NCI-H82 (cell line): Measurements from ENCODE around the gene MBOAT1.
"Not testable (repeated sequence)": the region's sequence is repeated elsewhere in the genome, so short reads cannot be mapped to it uniquely, and the experiment has no call there.

ENCODE experiments used
- DNase-seq: peaks from one replicate; lab custom pipeline; 2025; lab: John Stamatoyannopoulos, UW

Gene MBOAT1

DNA sequence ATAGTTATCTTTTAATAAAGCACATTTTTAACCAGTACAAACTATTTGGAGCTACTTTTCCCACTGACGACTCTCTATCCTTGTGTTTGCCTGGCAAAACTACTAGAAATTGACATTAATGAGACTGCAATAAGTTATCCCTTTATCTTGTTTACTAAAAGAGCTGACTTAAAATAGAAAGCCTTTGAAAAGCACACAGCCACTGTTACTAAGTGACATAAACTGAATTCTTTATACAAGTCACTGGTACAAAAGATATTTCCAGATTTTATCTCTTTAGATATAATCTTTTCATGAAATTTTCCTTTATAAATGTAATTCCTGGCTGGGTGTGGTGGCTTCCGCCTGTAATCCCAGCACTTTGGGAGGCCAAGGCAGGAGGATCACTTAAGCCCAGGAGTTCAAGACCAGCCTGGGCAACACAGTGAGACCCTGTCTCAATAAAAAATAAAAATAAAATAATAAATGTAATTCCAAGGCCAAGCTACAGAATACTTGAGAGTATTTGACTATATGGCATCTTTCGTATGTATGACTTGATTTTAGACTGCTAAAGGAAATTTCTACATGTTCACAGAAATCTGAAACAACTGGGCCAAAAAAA lies 9.5 kb downstream of the MBOAT1 start:
- no peak for DNase-seq

DNA sequence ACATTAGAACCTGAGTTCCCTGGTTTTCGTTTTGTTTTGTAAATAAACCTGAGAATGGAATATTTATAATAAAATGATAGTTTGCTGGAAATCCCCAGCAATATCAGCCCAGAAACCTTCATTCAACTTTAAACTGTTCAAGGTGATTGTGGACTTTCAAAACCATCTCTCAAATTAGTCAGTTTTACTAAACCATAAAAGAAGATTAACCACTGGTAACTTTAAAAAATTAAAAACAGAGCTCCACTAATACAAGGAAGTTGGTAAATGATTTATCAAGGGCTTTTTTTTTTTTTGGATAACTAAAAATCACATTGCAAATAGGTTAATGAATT lies 10.0 kb downstream of the MBOAT1 start:
- no peak for DNase-seq

DNA sequence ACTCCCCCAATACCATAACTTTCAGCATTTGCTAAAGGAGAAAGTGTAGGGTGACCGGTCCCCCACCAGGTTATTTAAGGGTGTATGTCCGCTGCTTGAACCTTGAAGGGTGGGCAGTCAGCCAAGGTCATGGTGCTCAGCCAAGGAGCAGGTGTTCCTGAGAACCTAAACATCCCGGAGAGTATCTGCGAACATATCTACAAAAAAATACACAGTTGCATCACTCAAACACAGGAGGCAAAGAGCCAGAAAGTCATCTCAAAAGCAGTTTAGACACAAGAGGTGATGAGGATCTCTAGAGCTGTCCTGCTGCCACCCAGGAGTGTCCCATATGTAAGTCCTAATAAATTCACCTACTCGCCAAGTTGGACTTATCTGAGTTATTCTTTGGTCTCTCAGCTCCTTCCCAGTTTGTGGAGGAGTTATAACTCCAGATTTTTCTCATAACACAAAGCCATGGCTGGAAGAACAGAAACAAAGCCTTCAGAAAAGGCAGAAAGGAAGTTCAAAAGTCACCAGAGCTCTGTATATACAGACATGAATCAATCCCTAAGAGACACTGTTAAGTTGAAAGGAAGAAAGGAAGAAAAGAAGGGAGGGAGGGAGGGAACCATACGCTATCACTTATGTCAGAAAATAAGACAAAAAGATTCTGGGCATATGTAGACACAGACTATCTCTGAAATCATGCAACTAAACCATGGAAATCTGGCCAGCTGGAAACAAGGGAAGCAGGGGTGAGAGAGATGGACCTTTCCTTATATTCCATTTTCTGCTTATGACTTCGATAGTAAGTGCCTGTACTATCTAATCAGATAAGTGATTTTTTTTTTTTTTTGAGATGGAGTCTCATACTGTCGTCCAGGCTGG lies 11.3 kb downstream of the MBOAT1 start:
- no peak for DNase-seq

DNA sequence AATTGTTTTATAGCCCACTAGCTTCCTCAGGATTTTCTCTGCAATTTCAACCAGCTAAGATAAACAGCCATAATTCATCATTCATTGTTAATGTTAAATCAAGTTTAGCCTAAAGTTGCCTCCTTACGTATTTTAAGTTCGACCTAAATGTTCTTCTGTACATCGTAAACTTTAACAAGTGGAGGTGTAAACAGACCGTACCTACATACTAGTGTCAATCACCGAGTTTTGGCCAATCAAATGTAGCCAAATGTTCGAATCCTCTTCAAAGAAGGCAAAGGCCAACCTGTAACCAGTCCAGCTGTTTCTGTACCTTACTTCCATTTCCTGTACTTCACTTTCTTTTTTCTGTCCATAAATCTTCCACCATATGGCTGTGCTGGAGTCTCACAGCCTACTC lies 13.5 kb downstream of the MBOAT1 start:
- no peak for DNase-seq

DNA sequence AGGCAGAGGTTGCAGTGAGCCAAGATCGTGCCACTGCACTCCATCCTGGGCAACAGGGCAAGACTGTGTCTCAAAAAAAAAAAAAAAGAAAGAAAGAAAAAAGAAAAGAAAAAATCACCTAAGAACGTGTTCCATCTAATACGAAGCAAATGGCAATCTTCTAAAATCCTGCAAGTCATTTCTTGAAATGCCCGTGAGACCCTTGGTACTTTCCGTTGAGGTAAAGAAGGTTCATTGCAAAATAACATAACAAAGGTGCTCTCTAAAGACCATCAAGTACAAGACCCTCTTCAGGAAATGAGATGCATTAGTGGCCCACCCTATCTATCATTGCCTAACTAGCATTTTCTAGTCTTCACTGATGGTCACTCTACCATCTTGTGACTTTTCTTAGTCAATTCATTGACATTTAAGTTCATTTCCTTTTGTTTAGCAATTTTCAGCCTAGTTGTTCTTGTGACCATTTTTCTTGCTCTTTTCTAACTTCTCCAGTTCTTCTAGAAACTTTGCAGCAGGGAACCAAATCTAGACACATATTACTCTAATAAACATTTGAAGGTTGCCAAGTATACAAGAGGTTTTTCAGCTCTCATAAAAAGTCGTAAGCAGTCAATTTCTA lies 14.0 kb downstream of the MBOAT1 start:
- DNase-seq: no peak

DNA sequence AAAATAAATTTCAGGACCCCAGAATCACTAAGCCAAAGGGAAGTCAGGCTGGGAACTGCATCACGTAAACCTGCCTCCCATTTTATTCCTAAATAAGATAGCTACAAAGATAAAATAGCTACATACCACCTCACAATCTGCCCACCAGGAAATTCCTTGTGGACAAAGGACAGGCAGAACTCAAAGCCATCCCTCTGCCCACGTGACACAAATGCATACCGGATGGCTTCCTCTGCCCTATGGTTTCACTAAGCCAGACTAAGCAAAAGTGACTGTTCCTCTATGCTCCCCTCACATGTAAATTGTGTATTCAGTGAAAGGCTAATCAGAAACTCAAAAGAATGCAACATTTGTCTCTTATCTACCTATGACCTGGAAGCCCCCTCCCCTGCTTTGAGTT lies 15.0 kb downstream of the MBOAT1 start:
- peak; percentile 57 for DNase-seq

DNA sequence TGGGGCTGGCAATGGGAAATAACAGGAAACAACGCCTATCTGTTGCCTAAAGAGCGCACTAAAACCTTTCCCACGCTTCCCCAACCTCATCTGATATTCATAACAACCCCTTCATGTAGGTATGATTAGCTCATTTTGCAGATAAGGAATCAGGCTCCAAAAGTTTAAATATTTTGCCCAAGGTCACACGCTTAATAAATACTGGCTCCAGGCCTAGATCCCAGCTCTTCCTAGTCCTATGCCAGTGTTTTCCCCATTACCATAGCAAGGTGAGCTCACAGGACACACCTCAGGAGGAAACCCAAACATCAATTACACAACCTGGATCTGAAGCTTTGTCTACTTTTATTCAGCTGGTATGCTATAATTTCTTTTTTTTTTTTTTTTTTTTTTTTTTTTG lies 19.6 kb downstream of the MBOAT1 start:
- DNase-seq: no peak

DNA sequence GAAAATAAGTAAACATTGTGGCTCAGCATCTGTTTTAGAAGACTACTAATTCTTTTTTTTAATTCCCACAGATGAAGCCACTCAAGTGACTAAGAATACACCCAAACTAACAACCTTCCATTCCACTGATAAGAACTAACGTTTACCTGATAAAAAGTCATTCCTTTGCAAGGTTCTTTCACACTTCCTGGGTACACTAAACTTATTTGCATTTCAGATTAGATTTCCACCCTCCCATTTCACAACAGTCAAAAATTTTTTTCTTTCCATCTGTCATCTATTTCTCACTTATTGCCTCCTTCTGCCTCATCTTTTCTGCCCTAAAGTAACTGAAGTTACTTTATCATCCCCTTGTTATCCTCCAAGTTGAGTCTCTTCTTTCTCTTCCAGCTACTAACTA lies 20.3 kb downstream of the MBOAT1 start:
- DNase-seq: no peak

DNA sequence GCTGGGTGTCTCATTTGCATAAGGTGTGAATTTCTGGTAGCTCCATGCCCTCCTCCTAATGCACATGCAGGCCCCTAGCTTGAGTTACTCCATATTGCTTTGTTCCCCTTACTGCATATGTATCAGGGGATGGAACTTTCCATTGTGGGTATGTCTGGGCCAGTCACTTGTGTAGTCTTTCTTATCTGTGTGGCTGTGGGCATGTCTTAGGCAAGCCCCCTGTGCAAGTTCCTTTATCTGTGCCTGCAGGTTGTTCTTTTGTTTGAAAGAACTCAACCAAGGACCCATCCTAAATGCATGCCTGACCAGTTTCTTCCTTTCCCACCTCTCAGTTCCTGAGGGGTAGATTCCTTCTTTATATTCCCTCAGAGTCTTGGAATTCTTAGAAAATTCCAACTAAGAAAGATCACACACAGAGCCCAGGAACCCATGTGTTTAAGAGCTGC lies 23.6 kb downstream of the MBOAT1 start:
- no peak for DNase-seq

DNA sequence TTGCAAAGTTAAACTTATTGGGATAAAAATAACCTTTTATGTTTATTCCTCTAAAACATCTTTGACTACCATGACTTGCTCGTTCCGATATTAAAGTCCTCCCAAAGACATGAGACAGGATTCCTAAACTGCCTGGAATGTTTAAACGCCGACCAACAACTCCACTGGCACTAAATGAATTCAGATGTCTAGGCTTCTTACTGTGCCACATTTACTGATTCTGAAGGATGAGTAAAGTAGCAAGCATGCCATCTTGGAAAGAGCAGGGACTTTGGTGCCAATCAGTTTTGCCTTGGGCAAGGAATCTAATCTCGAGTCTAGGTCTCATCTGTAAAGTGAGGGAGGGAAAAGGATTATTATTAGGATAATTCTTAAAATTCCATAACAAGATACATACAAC lies 25.3 kb downstream of the MBOAT1 start:
- DNase-seq: no peak

DNA sequence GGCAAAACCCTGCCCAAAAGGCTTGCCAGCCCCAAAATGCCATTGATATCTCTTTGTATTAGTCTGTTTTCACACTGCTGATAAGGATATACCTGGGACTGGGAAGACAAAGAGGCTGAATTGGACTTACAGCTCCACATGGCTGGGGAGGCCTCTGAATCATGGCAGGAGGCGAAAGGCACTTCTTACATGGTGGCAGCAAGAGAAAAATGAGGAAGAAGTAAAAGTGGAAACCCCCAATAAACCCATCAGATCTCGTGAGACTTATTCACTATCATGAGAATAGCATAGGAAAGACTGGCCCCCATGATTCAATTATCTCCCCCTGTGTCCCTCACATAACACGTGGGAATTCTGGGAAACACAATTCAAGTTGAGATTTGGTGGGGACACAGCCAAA lies 28.6 kb downstream of the MBOAT1 start:
- DNase-seq: no peak

DNA sequence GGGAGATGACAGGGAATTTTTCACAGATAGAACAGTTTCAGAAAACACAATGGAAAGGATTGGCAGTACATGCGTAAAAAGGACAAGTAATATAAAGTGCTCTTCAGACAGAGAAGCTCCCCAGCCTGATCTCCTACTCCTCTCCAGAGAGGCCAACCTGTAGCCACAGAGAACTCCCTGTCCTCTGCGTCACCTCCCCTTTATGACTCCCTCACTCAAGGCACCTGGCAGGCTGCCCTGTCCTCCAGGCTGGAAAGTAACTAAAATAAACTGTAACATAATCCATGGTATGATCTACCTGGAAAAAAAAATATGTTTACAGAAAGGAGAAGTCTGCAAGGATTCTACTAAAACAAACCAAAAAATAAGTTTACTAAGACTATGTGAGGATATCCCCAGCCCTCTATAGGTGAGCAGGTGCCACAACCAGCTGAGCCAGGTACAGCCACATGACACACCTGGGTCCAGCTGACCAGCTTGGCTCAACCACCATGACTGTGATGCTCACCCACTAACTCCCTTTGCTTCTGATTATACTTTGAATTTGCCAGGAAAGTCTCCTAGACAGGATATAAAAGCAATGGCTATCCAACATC lies 29.2 kb downstream of the MBOAT1 start:
- DNase-seq: no peak

DNA sequence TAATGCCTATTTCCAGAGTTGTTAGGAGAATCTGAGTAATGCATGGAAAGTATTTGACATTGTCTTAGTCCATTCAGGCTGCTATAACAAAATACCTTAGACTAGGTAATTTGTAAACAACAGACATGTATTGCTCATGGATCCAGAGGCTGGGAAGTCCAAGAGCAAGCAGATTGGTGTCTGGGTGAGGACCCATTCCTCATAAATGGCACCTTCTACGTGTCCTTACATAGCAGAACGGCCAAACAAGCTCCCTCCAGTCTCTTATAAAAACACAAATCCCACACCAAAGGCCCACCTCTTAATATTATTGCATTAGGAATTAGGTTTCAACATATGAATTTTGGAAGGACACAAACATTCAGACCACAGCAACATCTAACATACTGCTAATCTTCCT lies 30.2 kb downstream of the MBOAT1 start:
- no peak for DNase-seq

DNA sequence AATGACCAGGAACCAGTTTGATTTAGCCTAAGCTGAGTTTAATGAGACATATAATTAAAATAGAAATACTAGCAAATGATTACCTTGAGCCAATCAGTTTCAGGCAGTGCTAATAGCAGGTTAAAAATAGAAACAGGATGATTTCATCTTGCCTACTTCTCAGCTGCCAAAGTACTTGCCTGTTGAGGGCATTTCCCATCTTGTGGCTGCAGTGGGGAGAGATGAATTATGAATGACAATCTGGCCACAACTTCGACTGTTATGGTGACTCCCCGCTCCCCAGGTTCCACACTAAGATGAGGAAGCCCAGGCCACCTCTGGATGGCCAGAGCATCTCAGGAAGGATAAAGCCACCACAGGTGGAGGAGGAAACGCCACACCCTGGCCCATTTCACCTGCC lies 31.3 kb downstream of the MBOAT1 start:
- no peak for DNase-seq

DNA sequence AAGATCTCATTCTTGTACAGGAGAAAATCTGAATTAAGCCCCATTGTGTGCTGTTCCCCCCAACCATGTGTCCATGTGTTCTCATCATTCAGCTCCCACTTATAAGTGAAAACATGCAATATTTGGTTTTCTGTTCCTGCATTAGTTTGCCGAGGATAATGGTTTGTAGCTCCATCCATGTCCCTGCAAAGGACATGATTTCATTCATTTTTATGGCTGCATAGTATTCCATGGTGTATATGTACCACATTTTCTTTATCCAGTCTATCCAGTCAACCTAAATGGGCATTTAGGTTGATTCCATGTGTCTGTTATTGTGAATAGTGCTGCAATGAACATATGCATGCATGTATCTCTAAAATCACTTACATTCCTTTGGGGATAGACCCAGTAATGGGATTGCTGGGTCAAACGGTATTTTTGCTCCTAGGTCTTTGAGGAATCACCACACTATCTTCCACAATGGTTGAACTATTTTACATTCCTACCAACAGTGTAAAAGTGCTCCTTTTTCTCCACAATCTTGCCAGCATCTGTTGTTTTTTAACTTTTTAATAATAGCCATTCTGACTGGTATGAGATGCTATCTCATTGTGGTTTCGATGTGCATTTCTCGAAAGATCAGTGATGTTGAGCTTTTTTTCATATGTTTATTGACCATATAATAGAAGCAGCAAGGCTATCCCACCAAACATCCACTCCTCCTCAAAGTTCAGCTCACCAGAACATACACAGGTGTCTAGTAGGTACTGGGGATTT lies 32.8 kb downstream of the MBOAT1 start:
- not testable (repeated sequence) for DNase-seq

DNA sequence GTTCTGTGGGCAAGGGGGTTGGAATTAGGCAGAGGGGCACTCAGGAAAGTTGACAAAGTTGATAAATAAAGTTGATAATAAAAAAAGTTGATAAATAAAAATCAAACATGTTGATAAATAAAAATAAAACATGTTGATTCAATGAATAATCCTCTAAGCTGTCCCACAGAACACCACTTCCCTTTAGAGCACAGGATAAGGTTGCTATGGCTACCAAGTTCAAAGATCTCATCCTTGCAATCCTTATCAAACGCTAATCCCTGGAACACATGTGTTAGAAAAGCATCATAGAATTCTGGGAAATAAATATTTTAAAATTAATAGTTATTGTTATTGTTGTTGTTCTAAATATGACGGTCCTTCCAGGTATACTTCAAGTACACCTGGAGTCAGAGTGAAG lies 33.9 kb downstream of the MBOAT1 start:
- peak; percentile 32 for DNase-seq

DNA sequence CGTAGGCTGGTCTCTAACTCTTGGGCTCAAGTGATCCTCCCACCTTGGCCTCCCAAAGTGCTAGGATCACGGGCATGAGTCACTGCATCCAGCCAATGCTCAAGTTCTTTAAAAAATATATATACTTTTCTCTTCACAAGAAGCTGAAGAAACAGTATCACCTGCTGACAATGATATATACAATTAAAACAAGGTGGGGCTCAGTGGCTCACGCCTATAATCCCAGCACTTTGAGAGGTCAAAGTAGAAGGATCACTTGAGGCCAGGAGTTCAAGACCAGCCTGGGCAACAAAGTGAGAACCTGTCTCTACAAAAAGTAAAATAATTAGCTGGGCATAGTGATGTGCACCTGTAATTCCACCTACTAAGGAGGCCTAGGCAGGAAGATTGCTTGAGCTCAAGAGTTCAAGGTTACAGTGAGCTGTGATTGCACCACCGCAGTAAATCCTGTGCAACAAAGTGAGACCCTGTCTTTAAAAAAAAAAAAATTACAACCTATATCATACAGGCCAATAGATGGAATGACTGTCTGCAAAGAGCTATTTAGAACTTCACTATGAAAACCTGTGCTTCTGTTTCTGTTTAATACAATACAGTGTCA lies 36.4 kb downstream of the MBOAT1 start:
- DNase-seq: no peak

DNA sequence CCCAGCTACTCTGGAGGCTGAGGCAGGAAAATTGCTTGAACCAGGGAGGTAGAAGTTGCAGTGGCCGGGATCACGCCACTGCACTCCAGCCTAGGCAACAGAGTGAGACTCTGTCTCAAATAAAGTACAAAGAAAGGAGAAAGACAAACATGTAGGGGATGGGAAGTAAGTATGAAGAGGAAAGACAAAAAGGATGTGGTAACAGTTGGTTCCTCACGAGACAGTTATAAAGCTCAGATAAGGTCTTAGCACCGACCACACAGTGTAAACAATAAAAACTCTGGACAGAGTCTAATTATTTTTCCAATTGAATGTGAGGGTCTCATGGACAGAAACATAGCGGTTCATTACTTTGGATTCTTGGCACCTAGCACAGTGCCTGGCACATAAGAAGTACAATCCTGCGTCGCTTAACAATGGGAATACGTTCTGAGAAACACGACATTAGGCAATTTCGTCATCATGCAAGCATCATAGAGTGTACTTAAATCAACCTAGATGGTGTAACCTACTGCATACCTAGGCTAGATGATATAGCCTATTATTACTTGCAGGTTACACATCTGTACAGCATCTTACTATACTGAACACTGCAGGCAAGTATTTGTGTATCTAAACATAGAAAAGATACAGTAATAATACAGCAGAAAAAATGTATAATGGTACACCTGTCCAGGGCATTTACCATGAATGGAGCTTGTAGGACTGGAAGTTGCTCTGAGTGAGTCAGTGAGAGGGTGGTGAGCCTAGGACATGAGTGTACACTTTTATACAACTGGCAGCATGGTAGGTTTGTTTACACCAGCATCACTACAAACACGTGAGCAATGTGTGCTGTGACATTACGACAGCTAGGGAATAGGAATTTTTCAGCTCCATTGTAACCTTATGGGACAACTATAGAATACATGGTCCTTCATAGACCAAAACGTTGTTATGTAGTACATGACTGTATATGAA lies 38.2 kb downstream of the MBOAT1 start:
- no peak for DNase-seq

DNA sequence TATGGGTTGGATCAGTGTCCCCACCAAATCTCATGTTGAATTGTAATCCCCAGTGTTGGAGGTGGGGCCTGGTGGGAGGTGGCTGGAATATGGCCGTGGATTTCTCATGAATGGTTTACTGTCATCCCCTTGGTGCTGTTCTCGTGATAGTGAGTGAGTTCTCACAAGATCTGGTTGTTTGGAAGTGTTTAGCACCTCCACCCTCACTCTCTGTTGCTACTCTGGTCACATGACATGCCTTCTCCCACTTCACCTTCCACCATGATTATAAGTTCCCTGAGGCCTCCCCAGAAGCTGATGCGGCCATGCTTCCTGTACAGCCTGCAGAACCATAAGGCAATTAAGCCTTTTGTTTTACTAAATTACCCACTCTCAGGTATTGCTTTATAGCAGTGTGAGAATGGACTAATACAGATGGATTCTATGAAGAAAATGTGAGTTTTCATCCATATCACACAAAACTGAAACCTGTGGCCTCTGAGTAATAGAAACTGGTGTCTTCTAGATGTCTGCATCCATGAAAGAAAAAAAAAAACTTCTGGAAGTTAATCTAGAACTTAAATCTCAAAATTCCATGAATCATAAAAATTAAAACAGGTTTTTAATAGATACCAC lies 39.3 kb downstream of the MBOAT1 start:
- no peak for DNase-seq

DNA sequence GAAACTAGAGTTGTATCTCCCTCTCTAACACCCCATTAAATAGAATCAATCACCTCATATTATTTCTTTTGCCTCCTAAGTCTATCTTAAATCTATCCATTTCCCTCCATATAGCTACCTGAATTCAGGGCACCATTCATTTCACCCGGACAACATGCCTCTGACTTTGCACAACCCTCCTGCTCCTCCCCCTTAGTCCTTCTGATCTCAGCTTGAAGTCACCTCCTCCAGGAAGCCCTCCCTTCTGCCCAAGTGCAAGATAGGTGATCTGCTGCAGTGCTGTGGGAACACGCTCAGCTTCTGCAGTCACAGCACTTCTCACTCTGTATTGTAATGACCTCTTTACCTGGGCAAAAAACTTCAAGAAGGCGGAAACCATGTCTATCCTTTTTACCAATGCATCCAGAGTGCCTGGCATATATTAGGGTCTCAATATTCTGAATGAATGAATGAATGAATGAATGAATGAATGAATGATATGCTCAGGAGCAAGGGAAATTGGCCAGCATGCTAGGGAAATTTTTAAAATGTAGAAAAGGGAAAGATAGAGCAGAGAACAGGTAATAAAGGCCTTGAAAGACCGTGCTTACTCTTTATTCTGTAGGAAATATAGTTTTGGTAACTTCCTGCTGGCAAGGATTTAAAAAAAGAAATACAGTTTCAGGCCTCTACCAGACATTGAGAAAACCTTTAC lies 41.7 kb downstream of the MBOAT1 start:
- DNase-seq: no peak
